ENCODE results near the gene GSTP1.
"Not testable (repeated sequence)": the region's sequence is repeated elsewhere in the genome, so short reads cannot be mapped to it uniquely, and the experiment has no call there.

GSTP1 gene

DNA sequence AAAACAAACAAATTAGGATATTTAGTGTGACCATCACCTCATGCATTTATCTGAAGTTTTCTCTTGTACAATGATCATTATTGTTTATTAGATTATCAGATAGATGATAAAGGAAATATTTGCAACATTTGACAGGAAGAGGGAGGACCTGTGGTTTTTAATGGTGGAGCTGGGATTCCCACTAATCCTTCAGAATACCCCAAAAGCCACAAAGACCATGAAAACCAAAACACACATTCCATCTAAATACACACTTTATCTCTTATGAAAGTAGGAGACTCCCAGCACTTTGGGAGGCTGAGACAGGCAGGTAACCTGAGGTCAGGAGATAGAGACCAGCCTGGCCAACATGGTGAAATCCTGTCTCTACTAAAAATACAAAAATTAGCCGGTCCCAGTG, 15.5 kb downstream of the GSTP1 start:
- DNase-seq (ENCODE audit: low spot score) = no peak
- TF ChIP-seq, protein P1, sequence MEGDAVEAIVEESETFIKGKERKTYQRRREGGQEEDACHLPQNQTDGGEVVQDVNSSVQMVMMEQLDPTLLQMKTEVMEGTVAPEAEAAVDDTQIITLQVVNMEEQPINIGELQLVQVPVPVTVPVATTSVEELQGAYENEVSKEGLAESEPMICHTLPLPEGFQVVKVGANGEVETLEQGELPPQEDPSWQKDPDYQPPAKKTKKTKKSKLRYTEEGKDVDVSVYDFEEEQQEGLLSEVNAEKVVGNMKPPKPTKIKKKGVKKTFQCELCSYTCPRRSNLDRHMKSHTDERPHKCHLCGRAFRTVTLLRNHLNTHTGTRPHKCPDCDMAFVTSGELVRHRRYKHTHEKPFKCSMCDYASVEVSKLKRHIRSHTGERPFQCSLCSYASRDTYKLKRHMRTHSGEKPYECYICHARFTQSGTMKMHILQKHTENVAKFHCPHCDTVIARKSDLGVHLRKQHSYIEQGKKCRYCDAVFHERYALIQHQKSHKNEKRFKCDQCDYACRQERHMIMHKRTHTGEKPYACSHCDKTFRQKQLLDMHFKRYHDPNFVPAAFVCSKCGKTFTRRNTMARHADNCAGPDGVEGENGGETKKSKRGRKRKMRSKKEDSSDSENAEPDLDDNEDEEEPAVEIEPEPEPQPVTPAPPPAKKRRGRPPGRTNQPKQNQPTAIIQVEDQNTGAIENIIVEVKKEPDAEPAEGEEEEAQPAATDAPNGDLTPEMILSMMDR (IDR thresholded peaks at IDR 0.05) = no peak
- H3K4me3 ChIP-seq = no peak overlapping the region
- H3K27ac ChIP-seq = no peak overlapping the region

DNA sequence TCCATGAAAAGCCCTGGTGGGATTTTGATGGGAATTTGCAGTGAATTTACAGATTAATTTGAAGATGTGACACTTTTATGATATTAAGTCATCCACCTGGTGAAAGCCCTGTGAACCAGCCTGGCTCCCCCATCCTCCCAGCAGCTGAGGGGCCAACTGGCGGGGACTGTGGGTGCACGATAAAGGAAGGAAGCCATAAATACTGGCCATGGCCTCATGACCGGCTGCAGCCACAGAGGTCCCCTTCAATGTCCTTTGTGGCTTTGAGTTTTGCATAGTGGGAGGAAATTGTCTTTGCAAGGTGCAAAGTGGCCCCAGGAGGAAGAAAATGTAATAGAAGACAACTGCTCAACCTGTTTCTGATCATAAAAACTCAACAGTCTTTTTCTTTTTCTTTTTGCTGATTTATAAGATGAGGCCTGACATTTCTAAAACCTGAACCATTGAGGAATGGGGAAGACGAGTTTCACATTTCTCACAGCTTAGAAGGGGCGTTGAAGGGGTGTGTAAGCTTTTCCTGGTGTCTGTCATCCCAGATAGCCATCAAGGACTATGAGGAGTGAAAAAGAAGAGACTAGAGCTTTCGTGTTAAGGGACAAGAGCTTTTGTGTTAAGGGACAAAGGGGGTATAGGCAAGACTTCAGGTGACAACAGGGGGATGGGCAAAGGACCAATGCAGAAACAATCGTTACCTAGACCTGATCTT, 16.9 kb downstream of the GSTP1 start:
- TF ChIP-seq, protein P1 (IDR thresholded peaks at IDR 0.05) = no peak
- no peak for DNase-seq (ENCODE audit: low spot score)
- Histone ChIP-seq H3K4me3 (no peak overlapping the region), H3K27ac (no peak overlapping the region)

DNA sequence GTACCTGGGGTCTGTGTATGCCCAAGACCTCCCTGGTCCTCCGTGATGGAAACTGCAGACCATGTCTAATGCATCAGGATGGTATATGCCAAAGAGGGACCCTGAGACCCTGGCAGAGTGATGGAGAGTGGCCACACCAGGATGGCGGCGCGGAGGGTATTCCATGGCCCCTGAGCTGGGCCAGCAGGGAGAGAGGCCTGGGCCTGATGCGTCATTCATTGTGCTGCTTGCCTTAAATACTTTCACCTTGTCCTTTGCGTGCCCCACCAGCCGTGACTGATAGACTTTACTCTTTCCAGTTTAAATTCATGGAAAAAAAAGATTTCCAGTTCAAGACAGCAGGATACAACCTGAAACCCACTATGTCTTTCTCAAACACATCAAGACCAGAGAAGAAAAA, 17.5 kb downstream of the GSTP1 start:
- TF ChIP-seq, protein P1 (IDR thresholded peaks at IDR 0.05) = no peak
- no peak overlapping the region for H3K27ac ChIP-seq
- no peak for DNase-seq (ENCODE audit: low spot score)
- no peak overlapping the region for H3K4me3 ChIP-seq

DNA sequence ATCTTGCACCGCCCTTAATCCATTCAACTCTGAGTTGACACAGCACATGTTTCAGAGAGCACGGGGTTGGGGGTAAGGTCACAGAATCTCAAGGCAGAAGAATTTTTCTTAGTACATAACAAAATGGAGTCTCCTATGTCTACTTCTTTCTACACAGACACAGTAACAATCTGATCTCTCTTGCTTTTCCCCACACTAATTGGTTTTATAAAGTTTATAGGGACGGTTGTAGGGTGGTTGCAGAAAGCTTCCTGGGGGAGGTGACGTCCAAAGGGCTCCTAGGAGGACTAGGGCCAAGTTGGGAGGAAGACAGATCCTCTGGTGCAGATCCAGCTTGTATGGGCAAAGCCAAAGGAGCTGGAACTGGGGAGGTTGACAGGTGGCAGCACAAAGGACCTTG, 20.5 kb downstream of the GSTP1 start:
- not testable (repeated sequence) for H3K4me3 ChIP-seq; DNase-seq (ENCODE audit: low spot score); H3K27ac ChIP-seq

DNA sequence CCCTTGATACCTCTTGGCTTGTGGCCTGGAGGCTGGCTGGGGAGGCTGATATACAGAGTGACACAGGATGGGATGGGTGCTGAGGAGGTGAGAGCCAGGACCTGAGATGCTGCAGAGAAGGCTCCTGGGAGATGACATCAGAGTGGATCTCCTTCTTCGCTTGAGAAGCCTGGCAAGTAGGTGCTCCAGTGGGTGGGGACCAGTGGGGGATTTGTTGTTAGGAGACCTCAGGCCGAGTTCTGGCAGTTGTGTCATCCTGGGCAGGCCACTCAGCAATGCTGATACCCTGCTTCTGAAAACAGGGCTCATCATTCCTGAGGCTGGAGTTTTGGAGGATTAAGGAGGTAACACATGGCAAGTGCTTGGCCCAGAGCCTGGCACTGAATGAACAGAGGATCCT, 21.2 kb downstream of the GSTP1 start:
- Histone ChIP-seq H3K27ac (no peak overlapping the region), H3K4me3 (no peak overlapping the region)
- no peak for DNase-seq (ENCODE audit: low spot score)
- TF ChIP-seq, protein P1 (IDR thresholded peaks at IDR 0.05) = no peak

DNA sequence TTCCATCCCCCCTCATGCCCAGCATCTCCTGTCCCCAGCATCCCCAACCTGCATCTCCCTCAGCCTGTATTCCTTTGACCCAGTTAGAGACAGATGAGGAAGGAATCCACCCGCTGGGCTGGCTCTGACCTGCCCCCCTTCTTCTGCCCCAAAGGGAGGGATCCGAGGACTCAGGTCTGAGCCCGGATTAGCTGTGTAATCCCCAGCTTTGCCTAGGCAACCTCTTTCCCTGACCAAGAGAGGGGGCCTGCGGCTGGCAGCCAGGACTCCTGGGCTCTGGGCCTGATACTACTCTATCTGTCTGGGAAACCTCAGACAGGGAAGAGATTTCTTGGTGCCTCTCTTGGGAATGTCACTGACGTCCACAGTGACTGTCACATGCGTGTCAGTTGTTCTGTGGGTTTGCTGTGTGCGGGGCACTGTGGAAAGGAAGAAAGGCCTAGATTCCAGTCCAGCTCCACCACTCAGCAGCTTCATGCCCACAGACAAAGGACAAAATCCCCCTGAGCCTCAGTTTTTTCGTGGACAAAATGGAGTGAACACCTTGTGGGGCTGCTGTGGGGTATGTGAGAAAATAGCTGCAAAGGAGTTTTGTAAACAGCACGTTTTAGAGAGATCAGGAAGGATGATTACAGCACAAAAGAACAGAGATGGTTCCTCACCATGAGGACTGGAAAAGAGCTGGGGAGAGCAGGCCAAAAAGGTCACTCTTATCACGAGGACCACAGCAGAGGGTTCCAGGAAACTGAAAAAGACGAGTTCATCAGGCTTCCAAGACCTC, 21.8 kb downstream of the GSTP1 start:
- TF ChIP-seq, protein P1 (IDR thresholded peaks at IDR 0.05) = no peak
- Histone ChIP-seq H3K27ac (peak overlapping the region; percentile 85), H3K4me3 (no peak overlapping the region)
- DNase-seq (ENCODE audit: low spot score) = no peak

DNA sequence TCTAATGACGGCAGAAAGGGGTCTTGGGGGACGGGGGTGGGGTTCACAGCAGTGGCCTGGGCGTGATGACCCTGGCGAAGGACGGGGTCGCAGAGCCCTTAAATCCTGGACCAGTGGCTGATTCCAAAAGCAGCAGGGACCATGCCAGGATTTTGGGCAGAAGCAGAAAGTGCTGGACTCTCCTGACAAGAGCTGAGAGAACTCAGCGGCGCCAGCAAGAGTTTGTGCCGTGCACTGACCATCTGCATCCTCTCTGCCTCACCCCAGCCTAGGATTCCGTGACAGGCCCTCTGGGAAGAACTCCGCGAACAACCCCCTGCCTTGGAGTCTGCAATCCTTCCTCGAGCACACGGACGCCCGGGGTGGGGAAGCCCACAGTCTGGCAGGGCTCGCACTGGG, 22.5 kb downstream of the GSTP1 start:
- Histone ChIP-seq H3K27ac (peak overlapping the region; percentile 85), H3K4me3 (peak overlapping the region; percentile 97)
- peak; percentile 72 for DNase-seq (ENCODE audit: low spot score)
- TF ChIP-seq, protein P1 (IDR thresholded peaks at IDR 0.05) = no peak

Measured in coronary artery (tissue), 2 donors.